GM18519 (cell line): ENCODE data around the gene SIK1.
"Not testable (repeated sequence)": the region's sequence is repeated elsewhere in the genome, so short reads cannot be mapped to it uniquely, and the experiment has no call there.

Experiments
- ATAC-seq: cut with Tn5 transposase; IDR thresholded peaks from one replicate; pipeline ENCODE4 v1.9.1; 2021; ENCODE audit warnings: mild to moderate bottlenecking, moderate library complexity; ENCODE audit not compliant: unreplicated experiment, low FRiP score

The SIK1 gene

DNA sequence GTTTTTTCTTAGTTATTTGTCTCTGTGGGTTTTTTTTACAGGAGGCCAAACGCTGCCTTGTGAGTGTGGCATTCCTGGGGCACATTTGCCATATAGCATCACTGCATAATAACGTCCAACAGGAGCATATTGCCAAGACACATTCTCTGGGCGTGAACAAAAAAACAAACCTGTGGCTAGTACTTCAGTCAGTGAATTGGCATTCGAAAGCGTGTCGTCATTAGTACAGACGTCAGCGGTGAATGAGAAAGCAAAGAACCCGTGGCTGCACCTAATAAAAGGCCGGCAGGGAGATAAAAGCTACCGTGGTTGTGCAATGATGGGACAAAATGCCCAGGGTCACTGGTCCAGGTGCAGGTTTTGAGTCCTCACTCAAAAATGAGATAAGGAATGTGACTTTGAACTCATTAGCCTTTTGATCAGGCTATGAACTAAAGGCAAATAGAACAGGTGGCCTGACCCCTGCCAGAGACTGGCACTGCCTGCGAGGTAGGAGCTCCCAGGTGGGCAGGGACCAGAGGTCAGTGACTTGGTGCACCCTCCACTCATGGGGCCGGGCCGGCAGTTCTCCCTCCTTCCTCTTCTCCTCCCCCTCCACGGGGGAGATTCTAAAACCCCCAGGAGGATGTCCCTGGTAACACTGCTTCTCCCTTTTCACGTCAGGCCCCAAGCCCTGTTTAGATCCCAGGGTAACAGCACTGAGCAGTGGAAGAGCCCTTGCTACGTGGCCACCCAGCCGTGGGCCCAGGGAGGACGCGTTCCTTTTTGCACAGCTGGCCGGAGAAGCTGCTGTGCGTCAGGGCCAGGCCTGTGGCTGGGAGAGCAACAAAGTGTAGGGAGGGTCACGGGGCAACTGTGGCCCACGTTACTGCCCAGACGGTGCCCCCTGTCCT is 14.2 kb upstream of the SIK1 start:
- ATAC-seq: not testable (repeated sequence)

- not testable (repeated sequence) for ATAC-seq
These were observed 12.6 kb upstream of the SIK1 start for GRCh38 chr21:43439316-43440075.

DNA sequence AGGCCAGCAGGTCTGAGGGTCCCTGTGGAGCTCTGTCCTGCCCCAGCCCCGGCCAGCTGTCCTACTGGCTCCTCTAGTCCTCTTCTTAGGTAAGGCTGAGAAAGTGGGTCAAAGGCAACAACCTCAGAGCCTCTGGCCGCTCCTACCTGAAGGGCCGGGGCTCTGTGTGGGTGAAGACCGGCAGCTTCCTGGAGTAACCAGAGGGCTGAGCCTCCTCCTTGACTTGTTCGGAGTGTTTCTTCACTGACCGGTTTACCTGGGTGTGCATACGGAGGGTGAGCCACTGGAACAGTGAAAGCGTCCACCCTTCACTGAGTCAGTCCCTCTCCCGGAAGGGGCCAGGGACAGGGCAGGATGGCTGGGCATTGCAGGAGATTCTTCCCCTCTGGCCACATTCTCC is 9.3 kb upstream of the SIK1 start:
- not testable (repeated sequence) for ATAC-seq

DNA sequence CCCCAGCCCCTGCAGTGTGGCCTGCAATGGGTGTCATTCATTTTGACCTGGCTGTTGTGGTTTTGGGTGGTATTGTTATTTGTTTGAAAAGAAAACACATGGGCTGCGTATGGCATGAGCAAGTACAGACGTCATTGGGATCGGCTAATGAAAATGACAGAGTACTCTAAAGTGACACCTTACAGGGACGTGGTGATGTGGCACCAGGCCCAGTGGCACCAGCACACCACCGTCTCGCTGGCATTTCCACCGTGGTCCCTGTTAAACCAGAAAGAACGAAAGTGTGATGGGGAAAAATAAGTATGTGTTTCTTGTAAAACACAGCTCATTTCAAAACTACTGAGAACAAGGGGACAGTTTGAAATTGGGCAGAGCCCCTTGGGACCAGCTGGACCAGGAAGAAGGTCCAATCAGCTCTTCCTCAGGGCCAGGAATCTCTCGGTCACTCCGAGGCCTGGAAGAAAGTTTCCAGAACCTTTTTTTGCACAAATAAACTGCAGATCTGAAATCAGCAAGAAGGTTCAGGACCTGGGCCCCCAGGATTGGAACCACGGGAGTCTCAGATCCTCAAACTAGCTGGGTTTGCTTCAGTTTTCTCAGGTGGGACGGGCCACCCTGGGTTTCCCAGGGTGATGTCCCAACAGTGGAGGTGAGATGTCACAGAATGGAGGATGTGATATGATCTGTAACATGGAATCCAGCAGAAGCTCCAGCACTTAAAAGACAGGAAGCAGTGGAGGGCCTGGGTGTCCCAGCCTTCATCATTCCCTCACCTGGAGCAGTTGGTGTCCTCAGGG is 6.6 kb upstream of the SIK1 start:
- not testable (repeated sequence) for ATAC-seq

DNA sequence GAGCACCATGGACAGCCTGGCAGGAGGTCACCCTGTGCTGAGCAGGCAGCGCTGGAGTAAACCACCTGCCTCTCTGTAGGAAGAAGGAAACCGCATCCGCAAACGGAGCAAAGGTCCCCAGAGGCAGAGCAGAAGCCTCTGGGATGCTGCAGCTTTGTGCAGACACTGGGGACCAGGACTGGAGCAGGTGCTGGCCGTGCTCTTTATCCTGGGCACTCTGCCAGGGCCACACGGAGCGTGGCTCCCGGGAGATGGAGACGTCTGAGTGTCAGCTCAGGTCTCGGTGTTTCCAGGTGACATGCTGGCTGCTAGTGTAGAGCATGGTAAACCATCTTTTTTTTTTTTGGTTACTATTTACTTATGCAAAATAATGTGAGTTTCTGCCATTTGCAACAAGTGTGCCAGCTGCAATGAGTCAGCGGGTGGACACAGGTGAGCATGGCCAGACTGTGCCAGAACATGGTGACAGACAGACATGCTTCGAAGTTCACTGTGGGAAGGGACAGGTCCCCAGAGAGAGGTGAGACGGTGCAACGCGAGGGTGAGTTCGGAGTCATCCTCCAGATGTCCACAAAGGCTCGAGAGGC is 4.0 kb upstream of the SIK1 start:
- not testable (repeated sequence) for ATAC-seq

DNA sequence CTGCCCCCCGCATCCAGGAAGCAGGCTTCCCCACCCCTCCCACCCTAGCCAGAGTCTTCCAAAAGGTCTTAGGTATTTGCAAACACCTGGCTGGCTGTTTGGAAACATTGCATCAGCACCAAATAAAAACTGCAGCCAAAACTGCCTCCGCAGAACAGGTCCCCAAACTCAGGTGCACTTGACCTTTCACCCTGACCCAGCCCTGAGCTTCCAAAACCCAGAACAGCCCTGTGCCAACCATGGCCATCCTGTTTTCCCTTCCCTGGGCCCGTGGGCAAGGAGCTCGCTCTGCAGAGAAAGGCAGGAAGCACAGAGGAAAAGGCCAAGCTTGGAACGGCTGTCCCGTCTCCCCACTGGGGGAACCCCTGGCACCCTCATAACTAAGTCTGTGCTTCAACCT is 2.0 kb upstream of the SIK1 start:
- ATAC-seq: not testable (repeated sequence)

- peak; percentile 68 for ATAC-seq
These were observed 270 bp upstream of the SIK1 start for GRCh38 chr21:43427242-43427559.

GRCh38 chr21:43426004-43426403 is 927 bp downstream of the SIK1 start:
- not testable (repeated sequence) for ATAC-seq

GRCh38 chr21:43419475-43419874 is 7.5 kb downstream of the SIK1 start:
- ATAC-seq: not testable (repeated sequence)

DNA sequence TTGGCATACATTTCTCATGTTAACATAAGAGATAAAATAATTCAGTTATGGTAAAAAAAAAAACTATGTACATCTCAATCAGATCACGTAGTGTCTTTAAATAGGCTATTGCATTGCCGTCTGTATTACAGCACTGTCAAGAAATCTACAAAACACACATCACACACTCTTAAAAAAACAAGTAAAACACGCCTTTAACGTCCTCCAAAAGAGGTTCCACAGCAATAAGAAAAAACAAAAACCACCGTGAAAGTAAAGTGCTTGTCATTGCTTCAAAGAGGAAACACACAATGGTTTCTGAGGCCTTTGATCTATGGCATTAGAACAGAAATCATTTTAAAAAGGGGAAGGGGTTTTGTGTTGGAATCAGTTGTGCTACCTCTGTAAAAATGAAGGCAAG is 12.4 kb downstream of the SIK1 start:
- ATAC-seq: not testable (repeated sequence)

- not testable (repeated sequence) for ATAC-seq
These were observed 14.7 kb downstream of the SIK1 start for GRCh38 chr21:43412020-43412788.

GRCh38 chr21:43410456-43411068 is 16.4 kb downstream of the SIK1 start:
- not testable (repeated sequence) for ATAC-seq

DNA sequence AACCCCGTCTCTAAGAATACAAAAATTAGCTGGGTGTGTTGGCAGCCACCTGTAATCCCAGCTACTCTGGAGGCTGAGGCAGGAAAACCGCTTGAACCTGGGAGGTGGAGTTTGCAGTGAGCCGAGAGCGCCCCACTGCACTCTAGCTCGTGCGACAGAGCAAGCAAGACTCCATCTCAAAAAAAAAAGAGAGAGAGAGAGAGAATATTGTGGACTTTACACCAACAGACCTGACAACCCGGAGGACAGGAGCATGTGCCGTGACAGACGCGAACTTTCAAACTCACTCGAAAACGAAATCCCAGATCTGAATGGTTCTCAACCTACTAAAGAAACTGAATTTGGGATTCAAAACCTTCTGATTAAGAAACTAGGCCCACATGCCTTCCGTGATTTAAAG is 19.8 kb downstream of the SIK1 start:
- ATAC-seq: not testable (repeated sequence)

- not testable (repeated sequence) for ATAC-seq
These were observed 22.5 kb downstream of the SIK1 start for GRCh38 chr21:43404450-43404849.

DNA sequence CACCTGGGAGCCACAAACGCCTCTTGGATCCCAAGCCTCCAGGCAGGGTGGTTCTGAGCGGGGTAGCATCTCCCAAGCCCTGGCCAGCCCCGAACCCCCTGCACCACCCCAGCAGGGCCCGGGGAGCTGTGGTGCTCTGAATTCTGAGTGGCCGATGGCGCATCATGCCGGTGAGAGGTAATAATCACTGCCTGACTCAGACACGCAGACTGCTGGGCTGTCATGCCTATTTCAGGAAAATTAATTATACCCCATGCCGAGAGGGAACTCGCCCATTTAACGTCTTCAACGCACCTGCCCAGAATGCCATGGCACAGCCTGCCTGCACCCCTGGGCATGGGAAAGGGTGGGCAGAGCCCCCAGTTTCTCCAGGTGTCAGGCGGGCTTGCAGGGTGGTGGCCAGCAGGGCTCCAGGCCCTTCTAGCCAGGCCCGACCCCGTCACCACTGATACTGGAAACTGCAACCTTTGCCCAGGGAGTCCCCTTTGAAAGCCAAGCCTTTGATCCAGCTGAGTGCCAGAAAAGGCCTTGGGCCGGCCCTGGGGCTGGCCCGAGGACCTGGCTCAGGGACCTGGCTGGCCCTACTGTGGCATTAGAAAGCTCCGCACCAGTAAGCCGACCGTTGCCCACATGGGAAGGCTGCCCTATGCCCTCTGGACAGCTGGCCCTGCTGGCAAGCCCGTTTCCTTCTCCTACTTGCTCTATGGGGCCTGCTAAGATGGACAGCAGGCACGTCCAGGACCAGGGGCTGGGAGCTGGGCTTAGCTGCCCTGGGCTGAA is 23.1 kb downstream of the SIK1 start:
- ATAC-seq: not testable (repeated sequence)

DNA sequence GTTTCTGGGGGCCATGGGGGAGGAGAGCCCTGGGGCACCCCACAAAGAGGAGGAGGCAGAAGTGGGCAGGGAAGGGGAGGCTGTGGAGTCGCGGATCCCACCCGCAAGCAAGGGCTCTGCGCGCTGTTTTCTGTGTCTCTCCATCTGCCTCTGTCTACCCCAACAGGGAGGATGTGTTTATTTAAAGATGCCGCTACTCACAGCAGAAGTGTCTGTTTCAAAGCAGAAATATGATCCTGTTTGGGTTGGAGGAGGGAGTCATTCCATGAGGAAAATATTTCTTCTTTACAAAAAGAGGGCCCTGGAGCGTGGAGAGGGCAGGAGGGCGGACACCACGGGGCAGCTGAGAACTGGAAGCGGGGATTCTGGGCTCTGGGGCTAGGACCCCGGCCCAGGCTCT is 25.8 kb downstream of the SIK1 start:
- ATAC-seq: not testable (repeated sequence)

DNA sequence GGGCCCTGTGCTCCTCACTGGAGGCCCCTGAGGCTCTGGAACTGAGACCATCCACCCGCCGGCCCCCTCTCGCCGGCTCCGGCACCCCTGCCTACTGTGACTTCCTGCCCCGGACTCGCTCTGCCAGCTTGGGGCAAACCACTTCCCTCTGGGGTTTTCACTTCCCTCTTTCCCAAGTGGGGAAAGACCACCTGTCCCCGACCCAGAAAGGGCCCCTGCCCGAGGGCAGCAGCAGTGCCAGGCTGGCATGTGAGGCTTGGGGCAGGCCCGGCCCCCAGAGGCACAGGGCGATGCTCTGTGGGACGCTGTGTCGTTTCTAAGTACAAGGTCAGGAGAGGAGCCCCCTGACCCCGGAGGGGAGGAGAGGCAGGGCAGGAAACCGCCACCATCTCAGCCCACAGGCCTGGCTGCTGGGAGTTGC is 27.3 kb downstream of the SIK1 start:
- ATAC-seq: not testable (repeated sequence)

GRCh38 chr21:43399136-43399535 is 27.8 kb downstream of the SIK1 start:
- not testable (repeated sequence) for ATAC-seq
